HepG2 (cell line): ENCODE results near the gene CAPN3. TPM values are rescaled to one million over a fixed set of nuclear protein-coding genes. Genes with fewer than 3 reads are reported as not detected.

Experiments
- ATAC-seq: fragments of 200-7000 bp; cut with Tn5 transposase; 3 replicates; pipeline ENCODE4 v1.9.1; 2020; ENCODE audit warnings: mild to moderate bottlenecking, moderate library complexity
- BruUV-seq: library from RNA; stranded (reverse); fragments of 400-500 nt; replicated peaks from 2 replicates; lab custom pipeline; 2021; lab: Mats Ljungman, UMichigan
- CTCF ChIA-PET: fragments of 300-600 bp; formaldehyde crosslinking; extraction: SDS; loops from one replicate; lab custom pipeline; 2021; ENCODE audit warnings: low total read pairs, inconsistent platforms, low intra/inter-chr PET ratio; lab: Yijun Ruan, JAX
- POLR2A ChIA-PET: fragments of 350-600 bp; sonication (Branson Sonifier 250); formaldehyde crosslinking; loops from one replicate; lab custom pipeline; 2020; ENCODE audit warnings: antibody characterized with exemption, inconsistent platforms; lab: Yijun Ruan, JAX
- DNase-seq: peaks from one replicate; pipeline ENCODE4 v3.0.0-alpha.2; 2015; ENCODE audit warnings: low spot score
- FAIRE-seq: peaks from 3 replicates; lab custom pipeline; 2011; peaks lifted over from hg19 to GRCh38; lab: Jason Lieb, UNC
- H2AFZ ChIP-seq: one replicate; pipeline ENCODE4 v1.6.1; 2011; ENCODE audit warnings: low read length, inconsistent platforms
- H3K27ac ChIP-seq: fragments of 300-600 bp; 3 replicates; pipeline ENCODE4 v1.8.0; 2011; ENCODE audit warnings: mixed run types, mild to moderate bottlenecking, mixed read lengths, low read length, inconsistent platforms; ENCODE audit not compliant: insufficient read depth; ENCODE audit errors: extremely low read length
- H3K27me3 ChIP-seq, 2 experiments: fragments of 200-600 bp in 1 of 2; 2 replicates in 1 of 2; 3 replicates in 1 of 2; pipeline versions ENCODE4 v1.6.0 to v1.8.0; 2011; ENCODE audit warnings: low read length in 2 of 2, mild to moderate bottlenecking in 2 of 2, moderate library complexity in 2 of 2, inconsistent platforms in 1 of 2; ENCODE audit not compliant: insufficient read depth in 2 of 2, control insufficient read depth in 1 of 2
- H3K36me3 ChIP-seq, 2 experiments: fragments of 200-600 bp in 1 of 2; replicated peaks in 1 of 2; 2 replicates in 1 of 2; 3 replicates in 1 of 2; pipeline versions ENCODE4 v1.5.1 to v1.8.0; 2011; ENCODE audit warnings: low read length in 2 of 2, inconsistent platforms in 1 of 2; ENCODE audit not compliant: insufficient read depth in 2 of 2, control insufficient read depth in 1 of 2
- H3K4me1 ChIP-seq: 2 replicates; pipeline ENCODE4 v1.5.1; 2012; ENCODE audit warnings: low read length, inconsistent platforms; ENCODE audit not compliant: insufficient read depth
- H3K4me2 ChIP-seq: 2 replicates; pipeline ENCODE4 v1.6.0; 2011; ENCODE audit warnings: low read depth, low read length, inconsistent platforms
- H3K4me3 ChIP-seq, 3 experiments: fragments of 200-600 bp in 1 of 3; sonication (generic), shearing (Covaris generic) in 1 of 3; replicated peaks in 1 of 3; 2 replicates each; pipeline ENCODE4 v1.5.1; 2011 to 2016; ENCODE audit warnings: low read length in 3 of 3, inconsistent platforms in 2 of 3, low read depth in 2 of 3, mild to moderate bottlenecking in 2 of 3, control low read depth in 1 of 3, mixed read lengths in 1 of 3; ENCODE audit not compliant: insufficient read depth in 1 of 3
- H3K79me2 ChIP-seq: one replicate; pipeline ENCODE4 v1.6.1; 2011; ENCODE audit warnings: low read length, inconsistent platforms; ENCODE audit not compliant: insufficient read depth
- H3K9ac ChIP-seq: 2 replicates; pipeline ENCODE4 v1.6.0; 2011; ENCODE audit warnings: mild to moderate bottlenecking, low read depth, low read length, inconsistent platforms; ENCODE audit not compliant: insufficient read depth
- H3K9me3 ChIP-seq: 2 replicates; pipeline ENCODE4 v1.5.1; 2012; ENCODE audit warnings: mild to moderate bottlenecking, low read length
- H4K20me1 ChIP-seq: 2 replicates; pipeline ENCODE4 v1.6.0; 2011; ENCODE audit warnings: inconsistent platforms, mild to moderate bottlenecking, low read length, moderate library complexity; ENCODE audit not compliant: insufficient read depth
- AGO1 ChIP-seq: fragments of 200-400 bp; formaldehyde crosslinking; IDR thresholded peaks from 2 replicates; pipeline ENCODE4 v1.6.1; 2017; ENCODE audit warnings: mild to moderate bottlenecking, low read depth, low read length, moderate library complexity; ENCODE audit not compliant: poor library complexity, severe bottlenecking
- AHDC1 ChIP-seq: sonication (generic); formaldehyde crosslinking; IDR thresholded peaks from 2 replicates; pipeline ENCODE4 v1.5.1; 2020; ENCODE audit warnings: mild to moderate bottlenecking, missing genetic modification reagents, borderline replicate concordance
- CEBPZ ChIP-seq: IDR thresholded peaks from 2 replicates; pipeline ENCODE4 v1.6.1; 2012; ENCODE audit warnings: low read length, improper control_type of control experiment
- DNMT1 ChIP-seq: sonication (generic); formaldehyde crosslinking; IDR thresholded peaks from 2 replicates; pipeline ENCODE4 v1.5.1; 2020; ENCODE audit warnings: mild to moderate bottlenecking, missing genetic modification reagents
- FLYWCH1 ChIP-seq: sonication (generic); formaldehyde crosslinking; IDR thresholded peaks from 2 replicates; pipeline ENCODE4 v1.8.1; 2023; ENCODE audit warnings: mild to moderate bottlenecking, missing genetic modification reagents
- HDAC1 ChIP-seq: sonication (generic); formaldehyde crosslinking; IDR thresholded peaks from 2 replicates; pipeline ENCODE4 v1.5.1; 2020; ENCODE audit warnings: mild to moderate bottlenecking, missing genetic modification reagents
- IKZF1 ChIP-seq: fragments of 450-650 bp; IDR thresholded peaks from 2 replicates; pipeline ENCODE4 v1.7.1; 2016
- MEF2D ChIP-seq: sonication (generic); formaldehyde crosslinking; IDR thresholded peaks from 2 replicates; pipeline ENCODE4 v1.5.1; 2020; ENCODE audit warnings: mild to moderate bottlenecking, missing genetic modification reagents
- SMYD3 ChIP-seq: sonication (generic); formaldehyde crosslinking; IDR thresholded peaks from 2 replicates; pipeline ENCODE4 v1.8.1; 2023; ENCODE audit warnings: mild to moderate bottlenecking, missing genetic modification reagents
- SOX5 ChIP-seq: IDR thresholded peaks from 2 replicates; pipeline ENCODE4 v1.6.1; 2016; ENCODE audit warnings: borderline replicate concordance
- ZBTB1 ChIP-seq: sonication (generic); formaldehyde crosslinking; IDR thresholded peaks from 2 replicates; pipeline ENCODE4 v1.4.0; 2020; ENCODE audit warnings: missing genetic modification reagents, borderline replicate concordance
- ZNF264 ChIP-seq: sonication (generic); formaldehyde crosslinking; IDR thresholded peaks from 2 replicates; pipeline ENCODE4 v1.4.0; 2020; ENCODE audit warnings: missing genetic modification reagents
- ZNF276 ChIP-seq: sonication (generic); formaldehyde crosslinking; IDR thresholded peaks from 2 replicates; pipeline ENCODE4 v1.4.0; 2020; ENCODE audit warnings: mild to moderate bottlenecking, low read depth, missing genetic modification reagents
- ZNF777 ChIP-seq: sonication (generic); formaldehyde crosslinking; IDR thresholded peaks from 2 replicates; pipeline ENCODE4 v1.4.0; 2020; ENCODE audit warnings: missing genetic modification reagents
- ZNF891 ChIP-seq: sonication (generic); formaldehyde crosslinking; IDR thresholded peaks from 2 replicates; pipeline ENCODE4 v1.5.0; 2020; ENCODE audit warnings: mild to moderate bottlenecking, missing genetic modification reagents
- WGBS: methylation state at CpG from one replicate; pipeline ENCODE4 v1.1.6; 2017; ENCODE audit warnings: low lambda C conversion rate; 5-methylcytosine and 5-hydroxymethylcytosine counted together
- in situ Hi-C: cut with HindIII; loops from 2 replicates; pipeline ENCODE4 v1.10.0; 2017; ENCODE audit warnings: low pct_unique_long_range_greater_than_20kb; ENCODE audit not compliant: extremely low pct_ligation_motif_present
- intact Hi-C: fragments of 100-400 bp; cut with micrococcal nuclease; formaldehyde crosslinking; loops from one replicate; pipeline ENCODE4 v1.10.0; 2022; ENCODE audit not compliant: unreplicated experiment
- polyA plus RNA-seq, 8 experiments: library from polyadenylated mRNA; depleted of rRNA in 3 of 8; stranded (reverse) in 7 of 8; unstranded in 1 of 8; fragments of >200 nt; fragmentation: Illumina TruSeq in 4 of 8; extraction: Trizol in 4 of 8; gene quantifications; 2 replicates each; pipeline versions ENCODE4 v1.2.1 to v1.2.3, GENCODE V29; 2011 to 2016; ENCODE audit warnings: low read depth in 4 of 8, missing spikeins in 1 of 8, mixed read lengths in 1 of 8; ENCODE audit not compliant: insufficient read depth in 1 of 8
- total RNA-seq, 5 experiments: library from RNA; depleted of rRNA; stranded (reverse); fragments of >200 nt; fragmentation: Illumina TruSeq; extraction: Trizol; gene quantifications; 2 replicates each; pipeline ENCODE4 v1.2.3, GENCODE V29; 2016; ENCODE audit warnings: low read depth in 1 of 5

Gene CAPN3
- total and polyA plus RNA-seq, 2 of the 13 experiments (the other 11 are each of a cell fraction or from before 2014, with no cell fraction given), result 1.3 to 4.6 TPM

- TF ChIP-seq ZNF276, result no peak
- no peak for TF ChIP-seq ZBTB1 (CRISPR knock-in tag)
- no peak for TF ChIP-seq ZNF891 (CRISPR knock-in tag)
- no peak for TF ChIP-seq HDAC1 (CRISPR knock-in tag)
These were observed 60.1 kb downstream of the CAPN3 start (continued) for GRCh38 chr15:42419369-42419768.

DNA sequence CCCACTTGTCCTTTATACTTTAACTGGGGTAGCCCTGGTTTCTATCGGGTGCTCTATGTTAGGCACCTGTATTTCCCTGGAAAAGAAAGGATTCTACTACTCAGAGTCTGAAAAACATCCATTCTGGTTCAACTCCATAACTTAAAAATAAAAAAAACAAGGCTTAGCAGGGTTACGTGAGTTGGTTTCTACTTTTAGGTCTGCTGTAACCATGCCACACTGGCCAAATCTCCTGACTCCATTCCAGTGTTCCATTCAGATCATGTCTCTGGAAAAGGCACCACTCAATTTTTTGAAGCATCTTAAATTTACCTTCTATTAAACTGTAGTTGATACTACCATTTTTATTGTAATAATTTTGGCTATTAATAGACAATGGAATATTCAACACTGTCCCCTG is 62.1 kb downstream of the CAPN3 start:
- 98% methylated on average over 2 of the region's 2 CpGs for WGBS
- Histone ChIP-seq H3K27me3 (no peaks in the 10 kb centered on the region), H3K4me3 (no peak overlapping the region), H3K79me2 (no peaks in the 10 kb centered on the region), H2AFZ (no peak overlapping the region), H3K9me3 (no peaks in the 10 kb centered on the region), H3K4me1 (no peaks in the 10 kb centered on the region), H3K27ac (no peak overlapping the region), H3K9ac (no peak overlapping the region), H3K36me3 (peaks cover 15 to 82% of the 10 kb centered on the region in 2 experiments), H3K4me2 (no peak overlapping the region), H4K20me1 (no peaks in the 10 kb centered on the region)
- in situ Hi-C loops, result no loop called here
- POLR2A ChIA-PET, result no interaction called here
- CTCF ChIA-PET, result no interaction called here
- ATAC-seq (no peak), FAIRE-seq (no peak), DNase-seq (no peak)
- no TSS peak for BruUV-seq
- intact Hi-C loops, result no loop called here
- TF ChIP-seq IKZF1 (no peak), ZNF777 (CRISPR knock-in tag) (no peak), AHDC1 (CRISPR knock-in tag) (no peak), MEF2D (CRISPR knock-in tag) (no peak), CEBPZ (no peak), DNMT1 (no peak), SOX5 (CRISPR knock-in tag) (no peak), FLYWCH1 (CRISPR knock-in tag) (no peak), ZNF264 (CRISPR knock-in tag) (no peak), AGO1 (no peak), SMYD3 (CRISPR knock-in tag) (no peak)
